Stomach smooth muscle (tissue), 2 donors: ENCODE results near the gene ACTRT2.

ENCODE experiments used
- H3K27ac ChIP-seq: one replicate; pipeline ENCODE4 v1.7.0; 2013; ENCODE audit warnings: mild to moderate bottlenecking, low read length, inconsistent platforms
- H3K27me3 ChIP-seq, 2 donors: one replicate each; pipeline ENCODE4 v1.7.0; 2013; ENCODE audit warnings: low read length in 2 of 2; ENCODE audit not compliant: insufficient read depth in 2 of 2, control insufficient read depth in 1 of 2
- H3K36me3 ChIP-seq, 2 donors: one replicate each; pipeline ENCODE4 v1.7.0; 2013; ENCODE audit warnings: low read length in 2 of 2; ENCODE audit not compliant: control insufficient read depth in 2 of 2, insufficient read depth in 2 of 2
- H3K4me1 ChIP-seq: one replicate; pipeline ENCODE4 v1.7.0; 2013; ENCODE audit warnings: low read length; ENCODE audit not compliant: control insufficient read depth, insufficient read depth
- H3K4me3 ChIP-seq, 2 donors: one replicate each; pipeline ENCODE4 v1.7.0; 2013; ENCODE audit warnings: low read length in 2 of 2
- H3K9ac ChIP-seq, 2 donors: one replicate each; pipeline ENCODE4 v1.7.0; 2013; ENCODE audit warnings: low read length in 2 of 2, mild to moderate bottlenecking in 1 of 2
- H3K9me3 ChIP-seq, 2 donors: one replicate each; pipeline ENCODE4 v1.7.0; 2013; ENCODE audit warnings: low read length in 2 of 2; ENCODE audit not compliant: control insufficient read depth in 2 of 2
- donor health status: healthy.
- donor health status: Pancreatic carcinoma.

Gene ACTRT2

DNA sequence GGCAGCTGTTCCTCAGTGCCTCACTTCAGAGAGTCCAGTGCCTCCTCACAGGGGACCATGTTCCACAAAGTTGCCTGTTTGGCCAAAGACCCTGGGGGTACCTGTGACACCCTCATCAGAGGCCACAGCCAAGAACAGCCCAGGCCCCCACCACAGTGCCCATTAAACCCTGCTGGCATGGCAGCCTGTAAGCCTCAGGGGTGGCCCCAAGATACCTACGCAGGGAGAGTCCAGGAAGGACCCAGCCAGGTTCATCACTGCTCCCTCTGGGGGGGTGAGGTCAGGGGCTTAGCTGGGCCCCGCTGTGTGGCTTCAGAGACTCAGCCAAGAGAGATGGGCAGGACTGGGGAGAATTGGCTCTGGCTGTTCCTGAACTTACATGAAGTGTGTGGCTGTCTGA is 28.6 kb downstream of the ACTRT2 start:
- H3K4me1 ChIP-seq = no peaks in the 10 kb centered on the region
- peaks cover 17% of the 10 kb centered on the region in 2 donors for H3K27me3 ChIP-seq
- no peak overlapping the region for H3K9ac ChIP-seq
- H3K4me3 ChIP-seq = no peak overlapping the region
- no peak overlapping the region for H3K27ac ChIP-seq
- no peaks in the 10 kb centered on the region for H3K36me3 ChIP-seq
- H3K9me3 ChIP-seq = peaks cover 0 to 3% of the 10 kb centered on the region in 2 donors

DNA sequence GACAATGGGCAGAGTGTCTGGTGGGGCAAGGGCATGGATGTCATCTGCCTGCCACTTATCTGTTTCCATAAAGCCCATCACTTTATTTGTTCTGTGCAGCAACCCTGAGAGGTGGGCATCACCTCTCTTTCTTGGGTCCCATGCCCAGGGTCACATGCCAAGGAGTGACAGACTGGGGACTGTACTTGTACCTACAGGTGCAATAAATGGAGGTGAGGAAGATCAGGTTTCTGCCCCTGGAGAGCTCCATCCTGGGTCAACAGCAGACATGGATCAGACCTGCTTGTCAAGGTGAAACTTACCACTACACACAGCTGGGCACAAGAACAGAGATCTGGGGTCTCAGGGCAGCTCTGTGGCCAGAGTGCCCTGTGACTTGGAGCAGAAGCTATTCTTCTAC is 29.3 kb downstream of the ACTRT2 start:
- H3K27ac ChIP-seq = no peak overlapping the region
- H3K36me3 ChIP-seq = no peaks in the 10 kb centered on the region
- no peak overlapping the region for H3K4me3 ChIP-seq
- H3K27me3 ChIP-seq = peaks cover 11 to 17% of the 10 kb centered on the region in 2 donors
- no peaks in the 10 kb centered on the region for H3K4me1 ChIP-seq
- no peak overlapping the region for H3K9ac ChIP-seq
- peaks cover 0 to 3% of the 10 kb centered on the region in 2 donors for H3K9me3 ChIP-seq

DNA sequence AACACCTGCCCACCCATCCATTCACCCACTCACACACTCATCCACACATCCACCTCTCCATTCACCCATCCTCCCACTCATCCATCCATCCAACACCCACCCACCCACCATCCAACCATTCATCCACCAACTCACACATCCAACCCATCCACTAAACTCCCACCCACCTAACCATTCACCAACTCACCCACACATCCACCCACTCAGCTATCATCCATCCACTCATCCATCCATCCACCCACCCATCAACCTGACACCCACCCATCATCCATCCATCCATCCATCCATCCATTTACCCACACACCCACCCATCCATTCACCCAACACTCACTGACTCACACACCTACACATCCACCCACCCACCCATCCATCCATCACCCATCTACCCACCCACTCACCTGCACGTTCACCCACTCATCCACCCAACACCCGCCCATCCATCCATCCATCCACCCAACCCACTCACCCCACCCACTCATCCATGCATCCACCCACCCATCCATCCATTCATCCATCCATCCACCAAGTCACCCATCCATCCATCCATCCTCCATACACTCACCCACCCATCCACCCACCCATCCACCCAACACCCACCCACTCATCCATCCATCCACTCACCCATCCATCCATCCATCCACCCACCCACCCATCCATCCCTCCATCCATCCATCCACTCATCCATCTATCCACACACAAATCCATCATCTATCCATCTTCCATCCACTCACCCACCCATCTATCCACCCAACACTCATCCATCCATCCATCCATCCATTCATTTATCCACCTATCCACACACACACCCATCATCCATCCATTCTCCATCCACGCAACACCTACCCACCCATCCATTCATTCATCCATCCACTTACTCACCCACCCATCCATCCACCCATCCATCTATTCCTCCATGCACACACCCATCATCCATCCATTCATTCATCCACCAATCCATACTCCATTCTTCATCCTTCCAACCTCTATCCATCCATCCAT is 30.3 kb downstream of the ACTRT2 start:
- H3K9me3 ChIP-seq = peaks cover 0 to 3% of the 10 kb centered on the region in 2 donors
- peaks cover 11 to 17% of the 10 kb centered on the region in 2 donors for H3K27me3 ChIP-seq
- H3K9ac ChIP-seq = no peak overlapping the region
- H3K36me3 ChIP-seq = no peaks in the 10 kb centered on the region
- no peaks in the 10 kb centered on the region for H3K4me1 ChIP-seq
- no peak overlapping the region for H3K27ac ChIP-seq
- no peak overlapping the region for H3K4me3 ChIP-seq

DNA sequence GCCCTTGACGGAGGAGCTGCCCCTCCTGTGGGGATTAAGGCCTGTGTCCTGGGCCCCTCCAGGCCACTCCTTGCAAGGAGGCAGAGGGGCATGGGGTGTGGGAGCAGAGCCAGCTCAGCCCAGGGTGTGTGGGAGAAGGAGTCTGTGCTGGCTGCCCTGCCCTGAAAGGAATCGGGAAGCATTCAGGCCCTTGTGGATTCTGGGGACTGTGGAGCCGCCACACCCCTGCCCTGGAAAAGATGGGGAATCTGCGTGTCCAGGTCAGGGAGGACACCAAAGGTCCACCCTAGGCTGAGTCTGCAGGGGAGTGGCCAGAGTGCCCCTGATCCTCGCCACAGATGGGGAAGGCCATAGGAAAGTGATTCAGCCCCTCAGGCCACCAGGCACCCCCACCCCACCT is 31.2 kb downstream of the ACTRT2 start:
- peaks cover 0 to 3% of the 10 kb centered on the region in 2 donors for H3K9me3 ChIP-seq
- no peak overlapping the region for H3K4me3 ChIP-seq
- H3K9ac ChIP-seq = no peak overlapping the region
- H3K27ac ChIP-seq = no peak overlapping the region
- H3K36me3 ChIP-seq = no peaks in the 10 kb centered on the region
- H3K4me1 ChIP-seq = no peaks in the 10 kb centered on the region
- H3K27me3 ChIP-seq = peaks cover 11 to 20% of the 10 kb centered on the region in 2 donors

DNA sequence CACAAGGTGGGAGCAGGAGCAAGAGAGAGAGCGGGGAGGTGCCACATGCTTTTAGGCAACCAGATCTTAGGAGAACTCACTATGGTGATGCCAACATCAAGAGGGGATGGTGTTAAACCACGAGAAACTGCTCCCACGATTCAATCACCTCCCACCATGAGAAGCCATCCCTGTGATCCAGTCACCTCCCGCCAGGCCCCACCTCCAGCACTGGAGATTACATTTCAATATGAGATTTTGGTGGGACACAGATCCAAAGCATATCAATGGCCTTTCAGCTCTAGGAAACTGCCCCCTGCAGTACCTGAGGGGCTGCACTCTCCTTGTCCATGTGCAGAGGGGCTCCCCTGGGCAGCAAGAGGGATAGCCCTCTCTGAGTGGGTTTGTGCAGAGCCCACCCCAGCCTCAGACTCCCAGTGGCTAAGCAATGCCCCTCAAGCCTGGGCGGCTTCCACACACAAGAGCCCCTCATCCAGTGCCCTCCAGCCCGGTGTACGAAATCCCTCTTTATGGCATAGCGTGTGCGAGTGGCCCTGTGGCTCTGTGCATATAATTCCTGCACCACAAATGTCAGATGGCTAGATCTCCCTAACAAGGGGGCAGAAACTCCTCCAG is 32.2 kb downstream of the ACTRT2 start:
- Histone ChIP-seq H3K4me3 (no peak overlapping the region), H3K4me1 (no peaks in the 10 kb centered on the region), H3K36me3 (no peaks in the 10 kb centered on the region), H3K9me3 (peaks cover 0 to 3% of the 10 kb centered on the region in 2 donors), H3K9ac (no peak overlapping the region), H3K27ac (no peak overlapping the region), H3K27me3 (peaks cover 11 to 26% of the 10 kb centered on the region in 2 donors)

DNA sequence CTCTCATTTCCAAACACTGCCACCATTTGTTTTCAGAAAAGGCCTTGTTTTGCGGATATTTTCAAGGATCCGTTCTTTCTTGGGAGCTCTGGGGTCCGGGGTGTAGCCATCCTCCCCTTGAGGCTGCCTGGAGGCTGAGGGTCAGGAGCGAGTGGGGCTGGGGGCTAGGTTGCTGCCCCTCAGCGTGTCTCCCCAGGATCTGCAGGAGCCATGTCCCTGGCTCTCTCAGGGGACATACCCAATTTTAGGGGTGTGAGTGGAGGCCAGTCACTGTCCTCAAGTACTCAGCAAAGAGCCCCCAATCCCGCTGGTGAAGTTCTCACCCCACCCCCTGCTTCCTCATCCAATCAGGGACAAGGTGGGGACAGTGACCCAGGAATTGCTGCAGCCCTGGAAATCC is 32.7 kb downstream of the ACTRT2 start:
- Histone ChIP-seq H3K36me3 (no peaks in the 10 kb centered on the region), H3K9me3 (peaks cover 1 to 3% of the 10 kb centered on the region in 2 donors), H3K9ac (no peak overlapping the region), H3K27ac (no peak overlapping the region), H3K4me1 (no peaks in the 10 kb centered on the region), H3K27me3 (peaks cover 14 to 29% of the 10 kb centered on the region in 2 donors), H3K4me3 (no peak overlapping the region)

DNA sequence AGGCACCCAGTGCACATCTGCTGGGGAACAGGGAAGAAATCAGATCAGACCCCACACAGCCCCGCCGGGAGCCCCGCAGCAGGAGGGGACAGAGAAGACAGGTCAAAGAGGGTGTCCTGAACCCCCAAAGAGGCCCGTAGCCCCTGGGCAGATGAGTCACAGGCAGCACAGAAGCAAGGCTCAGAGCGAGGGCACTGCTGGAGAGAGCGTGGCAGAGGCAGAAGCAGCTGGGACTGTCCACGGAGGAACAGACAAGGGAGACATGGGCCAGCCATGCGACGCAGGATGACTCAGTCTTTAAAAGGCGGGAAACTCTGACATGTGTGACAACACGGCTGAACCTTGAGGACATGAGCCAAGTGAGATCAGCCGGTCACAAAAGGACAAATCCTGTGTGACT is 33.2 kb downstream of the ACTRT2 start:
- Histone ChIP-seq H3K4me3 (no peak overlapping the region), H3K36me3 (no peaks in the 10 kb centered on the region), H3K9me3 (peaks cover 0 to 3% of the 10 kb centered on the region in 2 donors), H3K4me1 (no peaks in the 10 kb centered on the region), H3K9ac (no peak overlapping the region), H3K27ac (no peak overlapping the region), H3K27me3 (peaks cover 14 to 29% of the 10 kb centered on the region in 2 donors)

DNA sequence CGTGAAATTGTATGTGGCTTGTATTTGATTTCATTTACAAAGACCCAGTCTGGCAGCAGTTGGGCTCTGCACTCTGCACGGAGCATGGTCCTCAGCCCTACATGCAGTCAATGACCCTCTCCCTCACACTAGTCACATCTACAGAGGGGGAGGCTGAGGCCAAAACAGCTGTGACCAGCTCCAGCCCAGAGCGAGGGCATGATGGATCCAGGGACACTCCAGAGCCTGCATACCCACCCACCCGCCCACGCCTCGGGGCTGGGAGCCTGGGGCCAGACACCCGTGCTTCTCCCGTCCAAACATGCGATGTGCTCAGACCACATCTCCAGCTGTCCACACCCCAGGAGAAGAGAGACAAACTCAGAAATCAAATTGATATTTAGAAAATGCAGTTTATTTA is 33.8 kb downstream of the ACTRT2 start:
- H3K9ac ChIP-seq = no peak overlapping the region
- H3K36me3 ChIP-seq = no peaks in the 10 kb centered on the region
- no peaks in the 10 kb centered on the region for H3K4me1 ChIP-seq
- peaks cover 0 to 3% of the 10 kb centered on the region in 2 donors for H3K9me3 ChIP-seq
- no peak overlapping the region for H3K4me3 ChIP-seq
- peaks cover 14 to 29% of the 10 kb centered on the region in 2 donors for H3K27me3 ChIP-seq
- H3K27ac ChIP-seq = no peak overlapping the region

DNA sequence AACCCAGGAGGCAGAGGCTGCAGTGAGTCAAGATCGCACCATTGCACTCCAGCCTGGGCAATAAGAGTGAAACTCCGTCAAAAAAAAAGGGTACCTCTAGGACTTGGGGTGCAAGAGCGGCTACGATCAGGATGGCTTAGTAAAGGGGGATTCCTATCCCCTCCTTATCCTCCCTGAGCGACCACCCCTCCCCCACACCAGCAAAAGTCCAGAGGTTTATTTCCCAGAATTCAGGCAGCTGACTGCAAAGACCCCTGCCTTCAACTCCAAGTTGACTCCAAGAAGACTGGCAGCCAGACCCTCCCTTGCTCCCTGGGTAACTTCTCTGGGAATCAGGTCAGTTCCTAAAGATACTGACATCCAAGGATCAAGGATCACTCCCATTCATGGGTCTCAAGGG is 35.4 kb downstream of the ACTRT2 start:
- H3K27me3 ChIP-seq = peaks cover 14 to 31% of the 10 kb centered on the region in 2 donors
- no peaks in the 10 kb centered on the region for H3K4me1 ChIP-seq
- no peak overlapping the region for H3K27ac ChIP-seq
- H3K4me3 ChIP-seq = no peak overlapping the region
- H3K36me3 ChIP-seq = no peaks in the 10 kb centered on the region
- H3K9ac ChIP-seq = no peak overlapping the region
- H3K9me3 ChIP-seq = peaks cover 0 to 3% of the 10 kb centered on the region in 2 donors

DNA sequence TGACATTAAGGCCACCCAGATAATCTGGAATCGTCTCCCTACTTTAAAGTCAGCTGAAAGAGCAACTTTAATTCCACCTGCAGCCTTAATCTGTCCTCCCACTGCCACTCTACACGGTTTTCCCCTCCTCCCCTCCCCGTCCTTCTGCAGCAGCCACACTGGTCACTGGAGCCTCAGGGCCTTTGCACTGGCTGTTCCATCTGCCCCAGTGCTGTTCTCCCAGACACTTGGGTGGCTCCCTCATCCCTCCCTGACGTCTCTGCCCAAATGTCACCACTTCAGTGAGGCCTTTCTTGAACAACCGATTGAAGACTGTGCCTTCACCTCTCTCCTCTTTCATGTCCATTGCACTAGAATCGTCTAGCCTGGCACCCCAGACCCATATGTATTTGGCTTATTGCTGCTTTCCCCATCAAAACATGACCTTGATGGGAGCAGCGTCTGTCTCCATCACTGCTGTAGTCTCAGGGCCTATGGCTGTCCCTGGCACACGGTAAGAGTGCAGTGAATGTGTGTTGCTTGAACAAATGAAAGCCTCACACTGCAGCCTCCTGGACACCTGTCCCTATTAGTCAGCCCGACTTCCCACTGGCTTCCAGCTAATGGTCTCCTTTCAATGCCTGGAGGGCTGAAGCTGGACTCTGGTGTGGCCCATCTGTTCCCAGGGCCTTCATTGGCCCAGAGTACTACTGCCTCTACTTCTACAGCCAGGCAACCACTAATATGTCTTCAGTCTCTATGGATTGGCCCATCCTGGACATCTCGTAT is 37.2 kb downstream of the ACTRT2 start:
- H3K9me3 ChIP-seq = peaks cover 0 to 3% of the 10 kb centered on the region in 2 donors
- no peaks in the 10 kb centered on the region for H3K36me3 ChIP-seq
- H3K4me3 ChIP-seq = no peak overlapping the region
- H3K9ac ChIP-seq = no peak overlapping the region
- H3K27ac ChIP-seq = no peak overlapping the region
- peaks cover 23 to 34% of the 10 kb centered on the region in 2 donors for H3K27me3 ChIP-seq
- H3K4me1 ChIP-seq = peaks cover 3% of the 10 kb centered on the region
